ENCODE results near the gene RNF225.
A peak's percentile ranks its signal among the peaks of the same experiment; 100 is the strongest.
"Not testable (repeated sequence)": the region's sequence is repeated elsewhere in the genome, so short reads cannot be mapped to it uniquely, and the experiment has no call there.

The RNF225 gene

DNA sequence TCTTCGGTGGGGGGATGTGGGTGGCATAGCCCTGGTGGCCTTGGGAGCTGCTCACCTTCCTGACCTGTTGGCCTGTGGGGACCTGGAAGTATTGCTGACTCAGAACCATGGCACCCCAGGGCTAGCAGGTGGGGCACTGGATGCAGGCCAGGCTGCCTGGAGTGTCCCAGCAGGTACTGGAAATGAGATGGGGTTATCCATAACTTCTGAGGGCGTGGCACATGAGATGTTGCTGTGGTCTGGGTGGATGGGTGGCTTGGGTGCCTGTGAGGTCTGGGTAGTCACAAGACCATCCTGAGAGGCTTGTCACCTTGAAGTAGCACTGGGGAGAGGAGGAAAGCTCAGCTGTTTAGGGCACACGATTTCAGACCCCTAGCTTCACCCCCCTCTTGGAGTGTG is 636 bp upstream of the RNF225 start:
- peaks cover 18% of the 10 kb centered on the region for H3K4me1 Mint-ChIP-seq
- H3K9me3 Mint-ChIP-seq = no peaks in the 10 kb centered on the region
- no peak for ATAC-seq
- H3K27me3 Mint-ChIP-seq = peaks cover 31% of the 10 kb centered on the region
- no peak overlapping the region for H3K4me3 Mint-ChIP-seq
- no peak overlapping the region for H3K27ac Mint-ChIP-seq
- H3K36me3 Mint-ChIP-seq = peaks cover 45% of the 10 kb centered on the region

DNA sequence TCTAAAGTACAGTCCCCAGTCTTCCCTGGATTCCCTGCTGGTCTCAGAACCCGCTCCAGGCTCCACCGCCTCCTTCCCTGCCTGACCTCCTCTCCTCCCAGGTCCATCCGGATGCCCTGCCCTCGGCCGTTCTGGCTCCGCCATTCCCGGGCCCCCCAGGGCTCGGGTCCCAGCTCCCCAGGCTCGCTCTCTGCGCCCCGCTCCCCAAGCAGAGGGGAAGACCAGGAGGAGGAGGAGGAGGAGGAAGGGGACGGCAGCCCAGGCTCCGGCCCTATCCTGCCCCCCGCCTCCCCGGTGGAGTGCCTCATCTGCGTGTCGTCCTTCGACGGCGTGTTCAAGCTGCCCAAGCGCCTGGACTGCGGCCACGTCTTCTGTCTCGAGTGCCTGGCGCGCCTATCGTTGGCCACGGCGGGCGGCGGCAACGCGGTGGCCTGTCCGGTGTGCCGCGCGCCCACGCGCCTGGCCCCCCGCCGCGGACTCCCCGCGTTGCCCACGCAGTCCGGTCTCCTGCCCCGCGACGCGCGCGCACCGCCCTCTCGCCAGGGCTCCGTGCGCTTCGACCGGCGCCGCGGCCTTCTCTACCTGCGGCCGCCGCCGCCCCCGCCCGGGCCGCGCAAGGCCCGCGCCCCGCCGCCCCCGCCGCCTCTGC is 647 bp downstream of the RNF225 start:
- H3K4me3 Mint-ChIP-seq = no peak overlapping the region
- no peak overlapping the region for H3K27ac Mint-ChIP-seq
- H3K4me1 Mint-ChIP-seq = peaks cover 22% of the 10 kb centered on the region
- H3K36me3 Mint-ChIP-seq = peaks cover 39% of the 10 kb centered on the region
- H3K9me3 Mint-ChIP-seq = no peaks in the 10 kb centered on the region
- H3K27me3 Mint-ChIP-seq = peaks cover 31% of the 10 kb centered on the region
- ATAC-seq = no peak

GRCh38 chr19:58396691-58397532 is 1.5 kb downstream of the RNF225 start:
- peaks cover 27% of the 10 kb centered on the region for H3K4me1 Mint-ChIP-seq
- no peak overlapping the region for H3K4me3 Mint-ChIP-seq
- no peaks in the 10 kb centered on the region for H3K9me3 Mint-ChIP-seq
- ATAC-seq = no peak
- no peak overlapping the region for H3K27ac Mint-ChIP-seq
- H3K27me3 Mint-ChIP-seq = peaks cover 31% of the 10 kb centered on the region
- peaks cover 37% of the 10 kb centered on the region for H3K36me3 Mint-ChIP-seq

DNA sequence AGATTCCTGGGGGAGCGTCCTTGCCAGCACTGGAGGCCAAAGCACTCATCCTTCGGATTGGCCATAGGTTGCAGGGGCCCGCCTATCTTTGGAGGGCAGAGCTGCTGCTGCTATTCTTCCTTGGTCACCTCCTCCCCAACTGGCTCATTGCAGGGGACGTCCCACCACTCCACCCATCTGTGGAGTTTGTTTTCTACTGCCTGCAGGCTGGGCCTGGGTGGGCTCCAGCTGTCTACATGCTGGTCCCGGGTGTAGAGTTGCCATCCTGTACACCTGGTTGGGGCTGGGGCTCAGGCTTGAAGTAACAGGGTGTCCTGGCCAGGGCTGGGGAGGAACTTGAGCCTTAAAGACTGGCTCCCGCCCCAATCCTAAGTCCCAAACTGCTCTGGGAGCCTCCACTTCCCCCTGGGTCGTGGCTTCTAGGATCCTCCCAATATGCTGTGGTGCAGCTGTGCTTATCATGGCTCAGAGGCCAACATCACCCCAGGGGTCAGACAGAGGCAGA is 2.1 kb downstream of the RNF225 start:
- H3K9me3 Mint-ChIP-seq = no peaks in the 10 kb centered on the region
- H3K4me1 Mint-ChIP-seq = peaks cover 27% of the 10 kb centered on the region
- H3K27me3 Mint-ChIP-seq = peaks cover 31% of the 10 kb centered on the region
- H3K4me3 Mint-ChIP-seq = no peak overlapping the region
- H3K36me3 Mint-ChIP-seq = peaks cover 33% of the 10 kb centered on the region
- no peak overlapping the region for H3K27ac Mint-ChIP-seq
- ATAC-seq = no peak

GRCh38 chr19:58398087-58398486 is 2.6 kb downstream of the RNF225 start:
- Mint-ChIP-seq H3K36me3 (peaks cover 28% of the 10 kb centered on the region), H3K27me3 (peaks cover 31% of the 10 kb centered on the region), H3K4me3 (no peak overlapping the region), H3K9me3 (no peaks in the 10 kb centered on the region), H3K4me1 (peaks cover 27% of the 10 kb centered on the region), H3K27ac (no peak overlapping the region)
- no peak for ATAC-seq

- H3K36me3 Mint-ChIP-seq = peaks cover 23% of the 10 kb centered on the region
- H3K4me1 Mint-ChIP-seq = peaks cover 27% of the 10 kb centered on the region
- peaks cover 31% of the 10 kb centered on the region for H3K27me3 Mint-ChIP-seq
- H3K9me3 Mint-ChIP-seq = no peaks in the 10 kb centered on the region
- H3K4me3 Mint-ChIP-seq = no peak overlapping the region
- ATAC-seq = no peak
- no peak overlapping the region for H3K27ac Mint-ChIP-seq
Observed at GRCh38 chr19:58398545-58398944, 3.1 kb downstream of the RNF225 start.

DNA sequence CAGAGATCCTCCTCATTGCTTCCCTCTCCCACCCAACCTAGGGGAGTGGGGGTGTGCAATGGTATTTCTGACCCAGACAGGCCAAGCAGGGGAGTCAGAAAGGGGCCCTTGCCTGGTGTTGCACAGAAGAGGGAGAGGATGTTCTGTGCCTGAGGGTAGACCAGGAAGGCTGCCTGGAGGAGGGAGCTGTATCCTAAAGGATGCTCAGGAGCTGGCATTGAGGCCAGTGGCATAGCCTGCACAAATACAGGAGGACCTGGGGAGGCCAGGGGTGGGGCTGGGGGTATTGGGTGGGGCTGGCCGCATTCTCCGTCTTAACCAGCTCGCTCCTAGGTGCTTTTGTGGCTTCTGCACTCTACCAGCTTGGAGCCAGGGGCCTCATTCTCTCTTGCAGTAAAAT is 4.4 kb downstream of the RNF225 start:
- peaks cover 31% of the 10 kb centered on the region for H3K27me3 Mint-ChIP-seq
- H3K4me1 Mint-ChIP-seq = peaks cover 21% of the 10 kb centered on the region
- no peak for ATAC-seq
- no peak overlapping the region for H3K27ac Mint-ChIP-seq
- no peaks in the 10 kb centered on the region for H3K9me3 Mint-ChIP-seq
- H3K36me3 Mint-ChIP-seq = peaks cover 9% of the 10 kb centered on the region
- H3K4me3 Mint-ChIP-seq = no peak overlapping the region

DNA sequence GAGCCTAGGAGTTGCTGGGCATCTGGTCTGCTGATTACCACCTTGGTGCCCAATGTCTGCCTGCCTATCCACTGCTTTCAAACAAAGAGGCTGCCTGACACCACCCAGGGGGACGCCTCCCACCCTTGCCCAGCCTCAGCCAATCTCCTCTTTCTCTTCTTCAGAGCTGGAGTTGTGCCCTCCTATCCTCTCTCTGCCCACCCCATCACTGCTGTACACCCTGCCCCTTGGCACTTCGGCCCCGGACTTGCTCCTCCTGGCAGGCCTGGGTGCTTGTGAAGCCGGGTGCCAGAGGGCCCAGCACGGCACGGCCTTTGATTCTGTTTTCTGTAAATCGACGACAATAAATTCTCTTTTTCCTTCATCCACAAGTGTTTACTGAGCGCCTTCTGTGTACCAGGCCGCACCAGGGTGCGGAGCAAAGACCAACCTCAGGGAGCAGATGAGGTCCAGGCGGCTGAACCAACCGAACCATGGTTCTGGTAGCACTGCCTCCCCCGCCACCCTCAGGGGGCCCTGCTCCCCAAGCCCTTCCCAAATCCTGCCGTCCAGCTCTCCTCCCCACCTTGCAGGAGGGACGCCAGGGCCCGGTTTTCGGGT is 5.0 kb downstream of the RNF225 start:
- Mint-ChIP-seq H3K9me3 (no peaks in the 10 kb centered on the region), H3K27ac (peak overlapping the region; percentile 78), H3K36me3 (peaks cover 7% of the 10 kb centered on the region), H3K4me3 (peak overlapping the region; percentile 92), H3K4me1 (peaks cover 21% of the 10 kb centered on the region), H3K27me3 (peaks cover 29% of the 10 kb centered on the region)
- no peak for ATAC-seq

GRCh38 chr19:58400916-58401839 is 5.7 kb downstream of the RNF225 start:
- peak overlapping the region; percentile 92 for H3K4me3 Mint-ChIP-seq
- H3K4me1 Mint-ChIP-seq = peaks cover 19% of the 10 kb centered on the region
- peaks cover 22% of the 10 kb centered on the region for H3K27me3 Mint-ChIP-seq
- no peaks in the 10 kb centered on the region for H3K36me3 Mint-ChIP-seq
- peak; percentile 99 for ATAC-seq
- no peaks in the 10 kb centered on the region for H3K9me3 Mint-ChIP-seq
- peak overlapping the region; percentile 78 for H3K27ac Mint-ChIP-seq

GRCh38 chr19:58401840-58402421 is 6.5 kb downstream of the RNF225 start:
- peaks cover 26% of the 10 kb centered on the region for H3K4me1 Mint-ChIP-seq
- ATAC-seq = no peak
- no peaks in the 10 kb centered on the region for H3K9me3 Mint-ChIP-seq
- H3K27ac Mint-ChIP-seq = peak overlapping the region; percentile 78
- no peaks in the 10 kb centered on the region for H3K36me3 Mint-ChIP-seq
- peak overlapping the region; percentile 92 for H3K4me3 Mint-ChIP-seq
- H3K27me3 Mint-ChIP-seq = peaks cover 15% of the 10 kb centered on the region

DNA sequence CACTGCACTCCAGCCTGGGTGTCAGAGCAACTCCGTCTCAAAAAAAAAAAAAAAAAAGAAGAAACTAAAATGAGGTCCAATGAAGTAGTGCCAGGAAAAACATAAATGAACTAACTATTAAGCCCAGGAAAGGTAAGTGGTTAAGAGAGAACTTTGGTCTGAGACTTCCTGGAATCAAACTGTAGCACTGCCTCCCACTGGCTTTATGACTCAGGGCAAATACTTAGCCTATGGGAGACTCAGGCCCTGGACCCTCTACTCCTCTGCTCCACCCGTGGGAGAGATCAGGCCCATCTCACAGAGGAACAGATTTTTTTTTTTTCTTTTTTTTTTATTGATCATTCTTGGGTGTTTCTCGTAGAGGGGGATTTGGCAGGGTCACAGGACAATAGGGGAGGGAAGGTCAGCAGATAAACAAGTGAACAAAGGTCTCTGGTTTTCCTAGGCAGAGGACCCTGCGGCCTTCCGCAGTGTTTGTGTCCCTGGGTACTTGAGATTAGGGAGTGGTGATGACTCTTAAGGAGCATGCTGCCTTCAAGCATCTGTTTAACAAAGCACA is 8.5 kb downstream of the RNF225 start:
- H3K27me3 Mint-ChIP-seq, H3K36me3 Mint-ChIP-seq, H3K9me3 Mint-ChIP-seq, ATAC-seq, H3K4me3 Mint-ChIP-seq, H3K27ac Mint-ChIP-seq: not testable (repeated sequence)
- peaks cover 43% of the 10 kb centered on the region for H3K4me1 Mint-ChIP-seq

- Mint-ChIP-seq H3K36me3 (no peaks in the 10 kb centered on the region), H3K27me3 (no peaks in the 10 kb centered on the region), H3K9me3 (no peaks in the 10 kb centered on the region), H3K27ac (peak overlapping the region; percentile 87), H3K4me1 (peaks cover 42% of the 10 kb centered on the region), H3K4me3 (peak overlapping the region; percentile 83)
- no peak for ATAC-seq
Observed at GRCh38 chr19:58406818-58407657, 11.6 kb downstream of the RNF225 start.

GRCh38 chr19:58407658-58408151 is 12.2 kb downstream of the RNF225 start:
- Mint-ChIP-seq H3K36me3 (peaks cover 5% of the 10 kb centered on the region), H3K27me3 (no peaks in the 10 kb centered on the region), H3K4me1 (peaks cover 42% of the 10 kb centered on the region), H3K4me3 (peak overlapping the region; percentile 83), H3K27ac (peak overlapping the region; percentile 87), H3K9me3 (no peaks in the 10 kb centered on the region)
- ATAC-seq = peak; percentile 32
